WTC11 (cell line): Measurements from ENCODE around the gene FOXRED1. TPM values are rescaled to one million over a fixed set of nuclear protein-coding genes. Genes with fewer than 3 reads are reported as not detected.

Source experiments
- ATAC-seq: fragments of 200-7000 bp; cut with Tn5 transposase; 2 replicates; pipeline ENCODE4 v1.10.0; 2021; ENCODE audit warnings: mild to moderate bottlenecking, moderate library complexity
- CTCF ChIA-PET: fragments of 300-600 bp; sonication (Branson Sonifier 250); formaldehyde crosslinking; loops from one replicate; lab custom pipeline; 2021; ENCODE audit warnings: antibody characterized with exemption; lab: Charles Lee
- POLR2A ChIA-PET: fragments of 350-600 bp; sonication (Branson Sonifier 250); formaldehyde crosslinking; loops from one replicate; lab custom pipeline; 2021; ENCODE audit warnings: antibody characterized with exemption; lab: Charles Lee
- DNase-seq: peaks from one replicate; pipeline ENCODE4 v3.0.0; 2021; ENCODE audit warnings: low spot score
- H3K27ac Mint-ChIP-seq: 2 replicates; pipeline ENCODE4 v1.8.0; 2021; ENCODE audit warnings: mixed read lengths
- H3K27me3 Mint-ChIP-seq: 2 replicates; pipeline ENCODE4 v1.8.0; 2021; ENCODE audit warnings: low read depth, mild to moderate bottlenecking, moderate library complexity, mixed read lengths
- H3K36me3 Mint-ChIP-seq: 2 replicates; pipeline ENCODE4 v1.8.0; 2021; ENCODE audit warnings: mixed read lengths
- H3K4me1 Mint-ChIP-seq: 2 replicates; pipeline ENCODE4 v1.8.0; 2022; ENCODE audit warnings: mixed read lengths
- H3K4me3 Mint-ChIP-seq: 2 replicates; pipeline ENCODE4 v1.8.0; 2021; ENCODE audit warnings: mild to moderate bottlenecking, moderate library complexity, mixed read lengths
- H3K9me3 Mint-ChIP-seq: 2 replicates; pipeline ENCODE4 v1.8.0; 2021; ENCODE audit warnings: mixed read lengths
- ARID4B ChIP-seq: sonication (generic); formaldehyde crosslinking; IDR thresholded peaks from 2 replicates; pipeline ENCODE4 v1.8.0; 2023; ENCODE audit warnings: missing genetic modification reagents, mild to moderate bottlenecking, borderline replicate concordance
- ATF3 ChIP-seq: sonication (generic); formaldehyde crosslinking; conservative IDR thresholded peaks from 2 replicates; pipeline ENCODE4 v1.8.1; 2022; ENCODE audit warnings: mild to moderate bottlenecking, missing genetic modification reagents
- ATF6 ChIP-seq: sonication (generic); formaldehyde crosslinking; IDR thresholded peaks from 2 replicates; pipeline ENCODE4 v1.8.1; 2023; ENCODE audit warnings: mild to moderate bottlenecking, missing genetic modification reagents
- CREB1 ChIP-seq: sonication (generic); formaldehyde crosslinking; IDR thresholded peaks from 2 replicates; pipeline ENCODE4 v1.8.0; 2023; ENCODE audit warnings: mild to moderate bottlenecking, missing genetic modification reagents
- CREM ChIP-seq: sonication (generic); formaldehyde crosslinking; IDR thresholded peaks from 2 replicates; pipeline ENCODE4 v1.8.1; 2022; ENCODE audit warnings: mild to moderate bottlenecking, missing genetic modification reagents, moderate library complexity
- HMGXB4 ChIP-seq: sonication (generic); formaldehyde crosslinking; IDR thresholded peaks from 2 replicates; pipeline ENCODE4 v1.8.1; 2023; ENCODE audit warnings: mild to moderate bottlenecking, moderate library complexity, missing genetic modification reagents
- IRF2 ChIP-seq: sonication (generic); formaldehyde crosslinking; IDR thresholded peaks from 2 replicates; pipeline ENCODE4 v1.8.0; 2022; ENCODE audit warnings: low read depth, missing genetic modification reagents, borderline replicate concordance
- MAX ChIP-seq: sonication (generic); formaldehyde crosslinking; IDR thresholded peaks from 2 replicates; pipeline ENCODE4 v1.8.0; 2022; ENCODE audit warnings: mild to moderate bottlenecking, missing genetic modification reagents
- NFATC4 ChIP-seq: fragments of 250-450 bp; sonication (Bioruptor Pico); IDR thresholded peaks from 2 replicates; pipeline ENCODE4 v1.9.0; 2021; ENCODE audit warnings: mild to moderate bottlenecking
- NFYB ChIP-seq: sonication (generic); formaldehyde crosslinking; conservative IDR thresholded peaks from 2 replicates; pipeline ENCODE4 v1.8.0; 2022; ENCODE audit warnings: low read depth, missing genetic modification reagents
- NR1H2 ChIP-seq: sonication (generic); formaldehyde crosslinking; IDR thresholded peaks from 2 replicates; pipeline ENCODE4 v1.9.0; 2021; ENCODE audit warnings: mild to moderate bottlenecking, moderate library complexity, missing genetic modification reagents
- NR2C2 ChIP-seq: sonication (generic); formaldehyde crosslinking; IDR thresholded peaks from 2 replicates; pipeline ENCODE4 v1.8.0; 2022; ENCODE audit warnings: mild to moderate bottlenecking, missing genetic modification reagents
- NR3C1 ChIP-seq: sonication (generic); formaldehyde crosslinking; conservative IDR thresholded peaks from 2 replicates; pipeline ENCODE4 v1.8.1; 2023; ENCODE audit warnings: low read depth, mild to moderate bottlenecking, missing genetic modification reagents
- OVOL2 ChIP-seq: fragments of 250-450 bp; sonication (Bioruptor Pico); IDR thresholded peaks from 2 replicates; pipeline ENCODE4 v1.9.0; 2021; ENCODE audit warnings: mild to moderate bottlenecking, borderline replicate concordance
- RELA ChIP-seq: sonication (generic); formaldehyde crosslinking; IDR thresholded peaks from 2 replicates; pipeline ENCODE4 v1.8.1; 2022; ENCODE audit warnings: missing genetic modification reagents, mild to moderate bottlenecking, borderline replicate concordance
- TP53 ChIP-seq: sonication (generic); formaldehyde crosslinking; IDR thresholded peaks from 2 replicates; pipeline ENCODE4 v1.8.1; 2023; ENCODE audit warnings: mild to moderate bottlenecking, missing genetic modification reagents
- ZNF219 ChIP-seq: sonication (generic); formaldehyde crosslinking; IDR thresholded peaks from 2 replicates; pipeline ENCODE4 v1.8.0; 2023; ENCODE audit warnings: missing genetic modification reagents, mild to moderate bottlenecking, borderline replicate concordance
- ZNF512 ChIP-seq: sonication (generic); formaldehyde crosslinking; IDR thresholded peaks from 2 replicates; pipeline ENCODE4 v1.8.1; 2022; ENCODE audit warnings: missing genetic modification reagents, borderline replicate concordance
- ZSCAN18 ChIP-seq: fragments of 250-450 bp; sonication (Bioruptor Pico); IDR thresholded peaks from 2 replicates; pipeline ENCODE4 v2.1.2; 2022; ENCODE audit warnings: mild to moderate bottlenecking, moderate library complexity
- total RNA-seq: library from RNA; stranded (reverse); gene quantifications from 3 replicates; pipeline ENCODE4 v1.2.3, GENCODE V29; 2021

FOXRED1 gene
- total RNA-seq, 1 experiment from 2014 or later: 61.9 TPM

- POLR2A ChIA-PET: no interaction called here
- no peak for DNase-seq
- Mint-ChIP-seq H3K9me3 (no peaks in the 10 kb centered on the region), H3K4me3 (no peak overlapping the region), H3K27ac (no peak overlapping the region), H3K36me3 (peaks cover 22% of the 10 kb centered on the region), H3K4me1 (peaks cover 23% of the 10 kb centered on the region), H3K27me3 (no peaks in the 10 kb centered on the region)
- no peak for ATAC-seq
- CTCF ChIA-PET: interaction anchor here (1.2 to 1.4 kb wide), 2 partner anchors 49 to 175 kb away, joined by 3 to 4 read pairs; no protein-coding TSS in a partner anchor
- TF ChIP-seq OVOL2 (CRISPR knock-in tag): no peak
- no peak for TF ChIP-seq ZSCAN18 (CRISPR knock-in tag)
- no peak for TF ChIP-seq HMGXB4 (CRISPR knock-in tag)
- TF ChIP-seq IRF2 (CRISPR knock-in tag): no peak
- no peak for TF ChIP-seq ATF3 (CRISPR knock-in tag)
- no peak for TF ChIP-seq CREM (CRISPR knock-in tag)
- TF ChIP-seq NR1H2 (CRISPR knock-in tag): no peak
- TF ChIP-seq TP53: no peak
- no peak for TF ChIP-seq NR3C1 (CRISPR knock-in tag)
- TF ChIP-seq NR2C2: no peak
- no peak for TF ChIP-seq ZNF512 (CRISPR knock-in tag)
- TF ChIP-seq NFYB (CRISPR knock-in tag): no peak
- TF ChIP-seq NFATC4 (CRISPR knock-in tag): no peak
- TF ChIP-seq ARID4B (CRISPR knock-in tag): no peak
- no peak for TF ChIP-seq RELA (CRISPR knock-in tag)
- no peak for TF ChIP-seq MAX
- TF ChIP-seq ATF6 (CRISPR knock-in tag): no peak
- no peak for TF ChIP-seq CREB1 (CRISPR knock-in tag)
- TF ChIP-seq ZNF219 (CRISPR knock-in tag): no peak
These were observed 36.7 kb downstream of the FOXRED1 start for GRCh38 chr11:126305699-126306098.
